SK-N-SH treated with all-trans-retinoic acid at 6 μM for 48 hours (cell line): ENCODE data around the gene TTC28.

Experiments used
- CSDC2 ChIP-seq: fragments of 250-450 bp; sonication (Bioruptor Pico); IDR thresholded peaks from 2 replicates; pipeline ENCODE4 v1.5.0; 2020; ENCODE audit warnings: mild to moderate bottlenecking, moderate library complexity
- ISL1 ChIP-seq: fragments of 250-450 bp; sonication (Bioruptor Pico); IDR thresholded peaks from 2 replicates; pipeline ENCODE4 v2.1.2; 2022; ENCODE audit warnings: mild to moderate bottlenecking, moderate library complexity
- SNAI2 ChIP-seq: fragments of 250-450 bp; sonication (Bioruptor Pico); IDR thresholded peaks from 2 replicates; pipeline ENCODE4 v1.5.0; 2020; ENCODE audit warnings: mild to moderate bottlenecking, moderate library complexity
- ZFP3 ChIP-seq: fragments of 250-450 bp; sonication (Bioruptor Pico); IDR thresholded peaks from 2 replicates; pipeline ENCODE4 v1.5.0; 2020; ENCODE audit warnings: mild to moderate bottlenecking, moderate library complexity
- ZNF70 ChIP-seq: fragments of 450-650 bp; formaldehyde crosslinking; IDR thresholded peaks from 2 replicates; pipeline ENCODE4 v1.5.0; 2020; ENCODE audit warnings: mild to moderate bottlenecking, moderate library complexity

DNA sequence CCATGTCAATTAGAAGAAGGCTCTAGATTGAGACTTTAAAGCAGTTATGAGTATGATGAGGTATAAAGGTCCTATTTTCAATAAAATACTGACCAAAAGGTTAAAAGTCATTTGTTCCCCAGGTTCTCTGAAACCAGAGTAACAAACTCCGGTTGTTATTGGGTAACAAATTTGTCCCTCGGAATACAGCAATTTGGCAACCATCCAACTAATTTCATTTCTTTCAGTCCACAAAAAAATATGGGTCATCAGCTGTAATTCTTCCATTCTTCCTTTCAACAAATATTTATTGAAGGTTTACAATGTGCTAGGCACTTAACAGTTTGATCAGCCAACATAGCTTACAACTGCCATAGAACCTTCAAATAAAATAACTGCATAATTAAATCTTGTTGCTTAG lies 79.9 kb downstream of the TTC28 start:
- no peak for TF ChIP-seq ZNF70 (CRISPR knock-in tag)
- no peak for TF ChIP-seq CSDC2 (CRISPR knock-in tag)
- TF ChIP-seq ZFP3, result no peak
- no peak for TF ChIP-seq SNAI2 (CRISPR knock-in tag)
- no peak for TF ChIP-seq ISL1
